GM23338 (cell line): ENCODE measurements around the gene TP73.

Source experiments
- EZH2 ChIP-seq: fragments of 200-600 bp; sonication (generic); IDR thresholded peaks from one replicate; pipeline ENCODE4 v1.8.0; 2017; ENCODE audit warnings: antibody characterized with exemption, mild to moderate bottlenecking, low read depth; ENCODE audit not compliant: unreplicated experiment
- JUNB ChIP-seq: IDR thresholded peaks from one replicate; pipeline ENCODE4 v1.6.1; 2016; ENCODE audit warnings: antibody characterized with exemption; ENCODE audit not compliant: unreplicated experiment
- NANOG ChIP-seq: IDR thresholded peaks from 2 replicates; pipeline ENCODE4 v1.6.1; 2016; ENCODE audit warnings: antibody characterized with exemption, borderline replicate concordance
- POLR2AphosphoS5 ChIP-seq: IDR thresholded peaks from 2 replicates; pipeline ENCODE4 v1.6.1; 2016; ENCODE audit warnings: antibody characterized with exemption, low read depth
- ZNF331 ChIP-seq: fragments of 250-450 bp; sonication (Bioruptor Pico); IDR thresholded peaks from 2 replicates; pipeline ENCODE4 v1.5.0; 2020; ENCODE audit warnings: low read depth, mild to moderate bottlenecking, moderate library complexity
- TF ChIP-seq, protein P1 (sequence below), 2 experiments: fragments of 200-600 bp in 1 of 2; sonication (generic) in 1 of 2; conservative IDR thresholded peaks; 2 replicates each; pipeline versions ENCODE4 v1.5.1 to v1.6.1; 2016 to 2017; ENCODE audit warnings: antibody characterized with exemption in 2 of 2, low read depth in 2 of 2, mild to moderate bottlenecking in 2 of 2, moderate library complexity in 1 of 2
- TF ChIP-seq, protein P2 (sequence below): IDR thresholded peaks from one replicate; pipeline ENCODE4 v1.6.1; 2018; ENCODE audit warnings: antibody characterized with exemption; ENCODE audit not compliant: unreplicated experiment
- TF ChIP-seq, protein P3 (sequence below): IDR thresholded peaks from 2 replicates; pipeline ENCODE4 v1.6.1; 2016; ENCODE audit warnings: antibody characterized with exemption

DNA sequence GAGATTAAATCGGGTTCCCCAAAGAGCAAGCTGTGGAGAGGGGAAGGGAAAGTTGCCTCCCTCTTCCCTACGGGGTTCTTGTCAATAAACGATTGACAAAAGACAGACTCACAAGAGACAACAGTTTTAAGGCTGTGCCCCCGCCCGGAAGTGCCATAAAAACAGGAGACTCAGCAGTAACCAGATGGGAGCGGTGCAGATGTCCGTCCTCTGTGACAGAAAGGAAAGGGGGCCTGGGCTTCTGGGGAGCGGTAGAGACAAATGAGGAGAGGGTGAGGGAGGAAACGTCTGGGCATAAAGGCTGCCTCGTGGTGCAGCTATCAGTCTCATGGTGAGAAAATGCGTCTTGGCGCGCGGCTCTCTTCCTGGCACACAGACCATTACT, 5.9 kb downstream of the TP73 start:
- TF ChIP-seq, protein P1, sequence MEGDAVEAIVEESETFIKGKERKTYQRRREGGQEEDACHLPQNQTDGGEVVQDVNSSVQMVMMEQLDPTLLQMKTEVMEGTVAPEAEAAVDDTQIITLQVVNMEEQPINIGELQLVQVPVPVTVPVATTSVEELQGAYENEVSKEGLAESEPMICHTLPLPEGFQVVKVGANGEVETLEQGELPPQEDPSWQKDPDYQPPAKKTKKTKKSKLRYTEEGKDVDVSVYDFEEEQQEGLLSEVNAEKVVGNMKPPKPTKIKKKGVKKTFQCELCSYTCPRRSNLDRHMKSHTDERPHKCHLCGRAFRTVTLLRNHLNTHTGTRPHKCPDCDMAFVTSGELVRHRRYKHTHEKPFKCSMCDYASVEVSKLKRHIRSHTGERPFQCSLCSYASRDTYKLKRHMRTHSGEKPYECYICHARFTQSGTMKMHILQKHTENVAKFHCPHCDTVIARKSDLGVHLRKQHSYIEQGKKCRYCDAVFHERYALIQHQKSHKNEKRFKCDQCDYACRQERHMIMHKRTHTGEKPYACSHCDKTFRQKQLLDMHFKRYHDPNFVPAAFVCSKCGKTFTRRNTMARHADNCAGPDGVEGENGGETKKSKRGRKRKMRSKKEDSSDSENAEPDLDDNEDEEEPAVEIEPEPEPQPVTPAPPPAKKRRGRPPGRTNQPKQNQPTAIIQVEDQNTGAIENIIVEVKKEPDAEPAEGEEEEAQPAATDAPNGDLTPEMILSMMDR (conservative IDR thresholded peaks at IDR 0.05; ENCODE audit: low read depth in 2 of 2) = no peak
- TF ChIP-seq, protein P2, sequence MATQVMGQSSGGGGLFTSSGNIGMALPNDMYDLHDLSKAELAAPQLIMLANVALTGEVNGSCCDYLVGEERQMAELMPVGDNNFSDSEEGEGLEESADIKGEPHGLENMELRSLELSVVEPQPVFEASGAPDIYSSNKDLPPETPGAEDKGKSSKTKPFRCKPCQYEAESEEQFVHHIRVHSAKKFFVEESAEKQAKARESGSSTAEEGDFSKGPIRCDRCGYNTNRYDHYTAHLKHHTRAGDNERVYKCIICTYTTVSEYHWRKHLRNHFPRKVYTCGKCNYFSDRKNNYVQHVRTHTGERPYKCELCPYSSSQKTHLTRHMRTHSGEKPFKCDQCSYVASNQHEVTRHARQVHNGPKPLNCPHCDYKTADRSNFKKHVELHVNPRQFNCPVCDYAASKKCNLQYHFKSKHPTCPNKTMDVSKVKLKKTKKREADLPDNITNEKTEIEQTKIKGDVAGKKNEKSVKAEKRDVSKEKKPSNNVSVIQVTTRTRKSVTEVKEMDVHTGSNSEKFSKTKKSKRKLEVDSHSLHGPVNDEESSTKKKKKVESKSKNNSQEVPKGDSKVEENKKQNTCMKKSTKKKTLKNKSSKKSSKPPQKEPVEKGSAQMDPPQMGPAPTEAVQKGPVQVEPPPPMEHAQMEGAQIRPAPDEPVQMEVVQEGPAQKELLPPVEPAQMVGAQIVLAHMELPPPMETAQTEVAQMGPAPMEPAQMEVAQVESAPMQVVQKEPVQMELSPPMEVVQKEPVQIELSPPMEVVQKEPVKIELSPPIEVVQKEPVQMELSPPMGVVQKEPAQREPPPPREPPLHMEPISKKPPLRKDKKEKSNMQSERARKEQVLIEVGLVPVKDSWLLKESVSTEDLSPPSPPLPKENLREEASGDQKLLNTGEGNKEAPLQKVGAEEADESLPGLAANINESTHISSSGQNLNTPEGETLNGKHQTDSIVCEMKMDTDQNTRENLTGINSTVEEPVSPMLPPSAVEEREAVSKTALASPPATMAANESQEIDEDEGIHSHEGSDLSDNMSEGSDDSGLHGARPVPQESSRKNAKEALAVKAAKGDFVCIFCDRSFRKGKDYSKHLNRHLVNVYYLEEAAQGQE = no peak
- TF ChIP-seq POLR2AphosphoS5 = no peak
- no peak for TF ChIP-seq JUNB
- no peak for TF ChIP-seq EZH2
- no peak for TF ChIP-seq NANOG
- TF ChIP-seq ZNF331 (CRISPR knock-in tag) = no peak
- TF ChIP-seq, protein P3, sequence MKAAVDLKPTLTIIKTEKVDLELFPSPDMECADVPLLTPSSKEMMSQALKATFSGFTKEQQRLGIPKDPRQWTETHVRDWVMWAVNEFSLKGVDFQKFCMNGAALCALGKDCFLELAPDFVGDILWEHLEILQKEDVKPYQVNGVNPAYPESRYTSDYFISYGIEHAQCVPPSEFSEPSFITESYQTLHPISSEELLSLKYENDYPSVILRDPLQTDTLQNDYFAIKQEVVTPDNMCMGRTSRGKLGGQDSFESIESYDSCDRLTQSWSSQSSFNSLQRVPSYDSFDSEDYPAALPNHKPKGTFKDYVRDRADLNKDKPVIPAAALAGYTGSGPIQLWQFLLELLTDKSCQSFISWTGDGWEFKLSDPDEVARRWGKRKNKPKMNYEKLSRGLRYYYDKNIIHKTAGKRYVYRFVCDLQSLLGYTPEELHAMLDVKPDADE = no peak
